Left ventricle myocardium inferior (tissue), 1 donor: ENCODE data around the gene MMRN2. TPM values are rescaled to one million over a fixed set of nuclear protein-coding genes. Genes with fewer than 3 reads are reported as not detected.
"Not testable (repeated sequence)": the region's sequence is repeated elsewhere in the genome, so short reads cannot be mapped to it uniquely, and the experiment has no call there.

Experiments used
- DNase-seq: peaks from one replicate; pipeline ENCODE4 v3.0.0-alpha.2; 2020
- H3K27ac ChIP-seq: fragments of 200-600 bp; replicated peaks from 2 replicates; pipeline ENCODE4 v1.8.0; 2021
- H3K27me3 ChIP-seq: fragments of 200-600 bp; 2 replicates; pipeline ENCODE4 v1.8.0; 2021; ENCODE audit warnings: low read depth
- H3K36me3 ChIP-seq: fragments of 200-600 bp; 2 replicates; pipeline ENCODE4 v1.8.0; 2021
- H3K4me1 ChIP-seq: fragments of 200-600 bp; 2 replicates; pipeline ENCODE4 v1.8.0; 2021
- H3K4me3 ChIP-seq: fragments of 200-600 bp; 2 replicates; pipeline ENCODE4 v1.8.0; 2021; ENCODE audit warnings: mild to moderate bottlenecking, moderate library complexity
- H3K9me3 ChIP-seq: fragments of 200-600 bp; replicated peaks from 2 replicates; pipeline ENCODE4 v1.8.0; 2021
- CTCF ChIP-seq: fragments of 200-600 bp; IDR thresholded peaks from 2 replicates; pipeline ENCODE4 v1.8.0; 2021; ENCODE audit warnings: antibody characterized with exemption, mild to moderate bottlenecking, borderline replicate concordance
- intact Hi-C: fragments of 100-400 bp; cut with micrococcal nuclease; formaldehyde crosslinking; loops from one replicate; pipeline ENCODE4 v1.11.0; 2022
- total RNA-seq: library from RNA; stranded (reverse); fragmentation: NEBNext Ultra II Directional; extraction: Animal tissue kit (Norgen Biotek cat#: 25700); gene quantifications from one replicate; pipeline ENCODE4 v1.2.1, GENCODE V29; 2021
- donor health status: DM: no; HTN: yes; CAD: no; lungs with severe emphysema.

The MMRN2 gene
- total RNA-seq, 1 donor from 2014 or later: 32.1 TPM

DNA sequence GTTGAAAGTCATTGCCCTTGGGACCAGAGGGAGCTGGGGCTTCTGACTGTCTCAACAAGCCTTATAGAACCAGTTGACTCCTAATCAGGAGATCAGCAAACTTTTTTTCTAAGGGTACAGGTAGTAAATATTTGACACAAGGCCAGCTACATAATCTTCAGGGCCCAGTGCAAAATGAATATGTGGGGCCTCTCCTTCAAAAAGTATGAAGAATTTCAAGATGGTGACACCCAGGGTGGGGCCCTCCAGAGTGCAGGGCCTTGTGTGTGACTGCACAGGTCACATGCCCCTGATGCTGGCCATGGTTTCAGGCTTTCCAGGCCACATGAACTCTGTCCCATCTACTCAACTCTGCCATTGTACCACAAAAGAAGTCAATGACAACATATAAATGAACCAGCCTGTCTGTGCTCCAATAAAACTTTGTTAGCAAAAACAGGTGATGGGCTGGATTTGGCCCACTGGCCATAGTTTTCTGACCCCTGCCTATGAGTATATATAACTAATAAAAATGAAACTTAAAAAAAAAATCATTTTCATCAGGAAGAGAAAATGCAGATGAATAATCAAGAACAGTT, 6.1 kb downstream of the MMRN2 start:
- TF ChIP-seq CTCF: no peak
- Histone ChIP-seq H3K9me3 (peaks cover 13% of the 10 kb centered on the region), H3K36me3 (peaks cover 6% of the 10 kb centered on the region), H3K27ac (peak overlapping the region; percentile 88), H3K4me1 (peaks cover 100% of the 10 kb centered on the region), H3K4me3 (no peak overlapping the region), H3K27me3 (no peaks in the 10 kb centered on the region)
- intact Hi-C loops: no loop called here
- DNase-seq: no peak

DNA sequence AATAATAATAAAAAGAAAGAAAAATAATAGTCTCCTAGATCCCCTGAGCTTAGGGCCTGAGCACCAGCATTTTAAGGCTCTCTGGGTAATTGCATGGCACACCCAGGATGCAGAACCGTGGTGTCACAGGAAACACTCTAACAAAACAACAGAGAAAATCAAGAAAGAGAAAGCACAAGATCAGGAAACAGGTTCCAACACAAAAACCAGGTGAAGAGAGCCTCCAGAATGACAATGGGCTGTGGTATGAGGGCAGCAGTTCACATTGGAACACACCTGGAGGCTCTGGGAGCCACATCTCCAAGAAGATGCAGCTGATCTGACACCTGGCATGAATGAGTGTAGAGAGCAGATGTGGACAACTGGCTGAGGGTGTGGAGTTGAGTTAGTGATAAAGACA, 7.1 kb downstream of the MMRN2 start:
- intact Hi-C loops: no loop called here
- no peak for TF ChIP-seq CTCF
- Histone ChIP-seq H3K27ac (peak overlapping the region; percentile 88), H3K27me3 (no peaks in the 10 kb centered on the region), H3K4me3 (no peak overlapping the region), H3K4me1 (peaks cover 100% of the 10 kb centered on the region), H3K9me3 (peaks cover 13% of the 10 kb centered on the region), H3K36me3 (peaks cover 6% of the 10 kb centered on the region)
- DNase-seq: no peak

- peaks cover 23% of the 10 kb centered on the region for H3K36me3 ChIP-seq
- H3K4me1 ChIP-seq: peaks cover 95% of the 10 kb centered on the region
- DNase-seq, H3K4me3 ChIP-seq, H3K27me3 ChIP-seq, H3K9me3 ChIP-seq, intact Hi-C loops, H3K27ac ChIP-seq: not testable (repeated sequence)
These were observed 9.6 kb downstream of the MMRN2 start for GRCh38 chr10:86947806-86948205.

GRCh38 chr10:86946213-86947155, 10.9 kb downstream of the MMRN2 start:
- H3K36me3 ChIP-seq: peaks cover 23% of the 10 kb centered on the region
- no peak overlapping the region for H3K4me3 ChIP-seq
- peaks cover 92% of the 10 kb centered on the region for H3K4me1 ChIP-seq
- peak overlapping the region; percentile 5 for H3K27ac ChIP-seq
- intact Hi-C loops: no loop called here
- H3K27me3 ChIP-seq: no peaks in the 10 kb centered on the region
- H3K9me3 ChIP-seq: no peaks in the 10 kb centered on the region
- peak; percentile 59 for DNase-seq
- no peak for TF ChIP-seq CTCF

GRCh38 chr10:86945361-86946212, 11.8 kb downstream of the MMRN2 start:
- TF ChIP-seq CTCF: peak; percentile 54
- Histone ChIP-seq H3K4me1 (peaks cover 83% of the 10 kb centered on the region), H3K9me3 (no peaks in the 10 kb centered on the region), H3K4me3 (peak overlapping the region; percentile 15), H3K27me3 (no peaks in the 10 kb centered on the region), H3K27ac (peak overlapping the region; percentile 38), H3K36me3 (peaks cover 23% of the 10 kb centered on the region)
- DNase-seq: peak; percentile 16
- intact Hi-C loops: no loop called here
